ENCODE results near the gene BRDT.

GRCh38 chr1:92016720-92017316 is 67.6 kb downstream of the BRDT start:
- no peak for TF ChIP-seq CTCF (conservative IDR thresholded peaks at IDR 0.05 in 1 of 2, IDR thresholded peaks at IDR 0.05 in 1 of 2; ENCODE audit: extremely low read depth in 1 of 2, insufficient read depth in 1 of 2, low read depth in 1 of 2, low read length in 2 of 2)
- no peak for TF ChIP-seq EZH2 (IDR thresholded peaks at IDR 0.05; ENCODE audit: borderline replicate concordance, low read length)
